ENCODE data around the gene DLGAP1. TPM values are rescaled to one million over a fixed set of nuclear protein-coding genes. Genes with fewer than 3 reads are reported as not detected.

The DLGAP1 gene
- total and polyA plus RNA-seq, 2 of the 8 experiments (the other 6 are each of a cell fraction or from before 2014, with no cell fraction given), result 11.8 to 16.9 TPM

DNA sequence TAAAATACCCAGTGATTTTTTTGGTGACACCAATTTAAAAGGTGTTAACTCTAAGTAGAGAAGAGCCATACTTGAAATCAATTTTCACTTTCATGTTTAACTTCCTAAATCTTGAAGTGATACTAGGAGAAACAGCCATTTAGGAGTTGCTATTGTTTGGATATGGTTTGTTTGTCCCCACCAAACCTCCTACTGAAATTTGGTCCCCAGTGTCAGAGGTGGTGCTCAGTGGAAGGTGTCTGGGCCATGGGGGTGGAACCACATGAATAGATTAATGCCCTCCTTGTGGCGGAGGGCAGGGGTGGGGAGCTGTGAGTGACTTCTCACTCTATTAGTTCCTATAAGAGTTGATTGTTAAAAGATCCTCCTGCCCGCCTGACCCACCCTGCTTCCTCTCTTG, 377.9 kb downstream of the DLGAP1 start:
- H3K27ac ChIP-seq (ENCODE audit: low read depth, low read length), result no peak overlapping the region
- no peak overlapping the region for H3K4me2 ChIP-seq (ENCODE audit: insufficient read depth in 1 of 2, low read depth in 2 of 2, low read length in 2 of 2)
- H3K36me3 ChIP-seq (ENCODE audit: control insufficient read depth in 2 of 4, insufficient read depth in 4 of 4, low read length in 3 of 4), result no peaks in the 10 kb centered on the region
- H3K79me1 ChIP-seq (ENCODE audit: low read depth, low read length), result no peaks in the 10 kb centered on the region
- no peak overlapping the region for H3K4me3 ChIP-seq (ENCODE audit: extremely low read depth in 1 of 4, insufficient read depth in 2 of 4, low read depth in 3 of 4, low read length in 4 of 4)
- H2AK5ac ChIP-seq (ENCODE audit: low read depth, low read length), result no peak overlapping the region
- FAIRE-seq (no peak), DNase-seq (ENCODE audit: low read depth in 1 of 2, low spot score in 2 of 2) (no peak)
- H2BK20ac ChIP-seq (ENCODE audit: low read length), result no peak overlapping the region
- H4K8ac ChIP-seq (ENCODE audit: extremely low read depth, insufficient read depth, low read length), result no peak overlapping the region
- no peak overlapping the region for H3K56ac ChIP-seq (replicated peaks; ENCODE audit: insufficient read length, low read depth, low read length)
- peaks cover 0 to 8% (median 2%) of the 10 kb centered on the region in 4 experiments; a peak in 3 of 7 replicates for H3K4me1 ChIP-seq (replicated peaks in 1 of 4; ENCODE audit: control insufficient read depth in 3 of 4, insufficient read depth in 4 of 4, low read length in 3 of 4)
- no peak overlapping the region for H3K18ac ChIP-seq (ENCODE audit: extremely low read depth, low read length)
- ChIA-PET POLR2A (ENCODE audit: partially characterized antibody) (no interaction called here), CTCF (ENCODE audit: partially characterized antibody) (interaction anchor here (1.2 to 1.3 kb wide), 2 partner anchors 9 to 30 kb away, joined by 3 read pairs; no protein-coding TSS in a partner anchor)
- no peak overlapping the region for H2BK12ac ChIP-seq (ENCODE audit: low read depth, low read length)
- H2AFZ ChIP-seq (ENCODE audit: low read length), result no peak overlapping the region
- no peaks in the 10 kb centered on the region for H3K27me3 ChIP-seq (replicated peaks in 1 of 4; ENCODE audit: control insufficient read depth in 3 of 4, extremely low read depth in 1 of 4, insufficient read depth in 3 of 4, low read length in 3 of 4)
- 81% methylated on average over 1 of the region's 2 CpGs; no CpG with 5 or more reads in 1 of the 2 experiments for WGBS, 2 experiments (ENCODE audit: extremely low coverage in 1 of 2, insufficient coverage in 1 of 2, insufficient read length in 1 of 2, insufficient replicate concordance in 2 of 2, low coverage in 1 of 2, low lambda C conversion rate in 2 of 2, missing lambda C conversion rate in 1 of 2)
- H2BK5ac ChIP-seq (ENCODE audit: low read depth, low read length), result no peak overlapping the region
- H3K9ac ChIP-seq (replicated peaks in 1 of 4; ENCODE audit: extremely low read depth in 1 of 4, low read depth in 3 of 4, low read length in 3 of 4), result no peak overlapping the region
- no peak overlapping the region for H3K23ac ChIP-seq (ENCODE audit: insufficient read length)
- H2BK120ac ChIP-seq (replicated peaks; ENCODE audit: low read depth, low read length), result no peak overlapping the region
- H3K9me3 ChIP-seq (ENCODE audit: insufficient read depth in 2 of 2, low read depth in 1 of 2, low read length in 1 of 2), result no peaks in the 10 kb centered on the region
- H4K20me1 ChIP-seq (replicated peaks in 1 of 2; ENCODE audit: control insufficient read depth in 1 of 2, insufficient read depth in 2 of 2, low read length in 2 of 2), result no peaks in the 10 kb centered on the region
- H3K79me2 ChIP-seq (ENCODE audit: control insufficient read depth in 1 of 2, insufficient read depth in 2 of 2, low read length in 2 of 2), result no peaks in the 10 kb centered on the region
- no peak overlapping the region for H4K91ac ChIP-seq (replicated peaks; ENCODE audit: insufficient read length, low read length)
- no peak overlapping the region for H3K4ac ChIP-seq (replicated peaks; ENCODE audit: insufficient read length, low read depth, low read length)
- H3K23me2 ChIP-seq (ENCODE audit: low read depth, low read length), result no peaks in the 10 kb centered on the region
- no peak overlapping the region for H4K5ac ChIP-seq (ENCODE audit: insufficient read length, low read depth, low read length)
- no peak overlapping the region for H2BK15ac ChIP-seq (ENCODE audit: low read length)
- no peak overlapping the region for H3K14ac ChIP-seq (ENCODE audit: insufficient read length)
- TF ChIP-seq, protein P1, sequence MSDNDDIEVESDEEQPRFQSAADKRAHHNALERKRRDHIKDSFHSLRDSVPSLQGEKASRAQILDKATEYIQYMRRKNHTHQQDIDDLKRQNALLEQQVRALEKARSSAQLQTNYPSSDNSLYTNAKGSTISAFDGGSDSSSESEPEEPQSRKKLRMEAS (IDR thresholded peaks at IDR 0.05), result no peak
- TF ChIP-seq CEBPB (IDR thresholded peaks at IDR 0.05; ENCODE audit: low read depth, low read length) (no peak), PHF8 (conservative IDR thresholded peaks at IDR 0.05; ENCODE audit: low read depth, low read length) (no peak), CREB1 (IDR thresholded peaks at IDR 0.05) (no peak), BRCA1 (IDR thresholded peaks at IDR 0.05; ENCODE audit: low read depth, low read length) (no peak), KDM5A (IDR thresholded peaks at IDR 0.05; ENCODE audit: low read length) (no peak), BACH1 (IDR thresholded peaks at IDR 0.05; ENCODE audit: low read length) (no peak), RXRA (IDR thresholded peaks at IDR 0.05; ENCODE audit: insufficient read depth, low read depth, low read length) (no peak), TBP (IDR thresholded peaks at IDR 0.05; ENCODE audit: low read depth, low read length) (no peak)
- TF ChIP-seq, protein P2, sequence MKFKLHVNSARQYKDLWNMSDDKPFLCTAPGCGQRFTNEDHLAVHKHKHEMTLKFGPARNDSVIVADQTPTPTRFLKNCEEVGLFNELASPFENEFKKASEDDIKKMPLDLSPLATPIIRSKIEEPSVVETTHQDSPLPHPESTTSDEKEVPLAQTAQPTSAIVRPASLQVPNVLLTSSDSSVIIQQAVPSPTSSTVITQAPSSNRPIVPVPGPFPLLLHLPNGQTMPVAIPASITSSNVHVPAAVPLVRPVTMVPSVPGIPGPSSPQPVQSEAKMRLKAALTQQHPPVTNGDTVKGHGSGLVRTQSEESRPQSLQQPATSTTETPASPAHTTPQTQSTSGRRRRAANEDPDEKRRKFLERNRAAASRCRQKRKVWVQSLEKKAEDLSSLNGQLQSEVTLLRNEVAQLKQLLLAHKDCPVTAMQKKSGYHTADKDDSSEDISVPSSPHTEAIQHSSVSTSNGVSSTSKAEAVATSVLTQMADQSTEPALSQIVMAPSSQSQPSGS (IDR thresholded peaks at IDR 0.05; ENCODE audit: low read length), result no peak
- TF ChIP-seq, protein P3, sequence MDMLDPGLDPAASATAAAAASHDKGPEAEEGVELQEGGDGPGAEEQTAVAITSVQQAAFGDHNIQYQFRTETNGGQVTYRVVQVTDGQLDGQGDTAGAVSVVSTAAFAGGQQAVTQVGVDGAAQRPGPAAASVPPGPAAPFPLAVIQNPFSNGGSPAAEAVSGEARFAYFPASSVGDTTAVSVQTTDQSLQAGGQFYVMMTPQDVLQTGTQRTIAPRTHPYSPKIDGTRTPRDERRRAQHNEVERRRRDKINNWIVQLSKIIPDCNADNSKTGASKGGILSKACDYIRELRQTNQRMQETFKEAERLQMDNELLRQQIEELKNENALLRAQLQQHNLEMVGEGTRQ (IDR thresholded peaks at IDR 0.05; ENCODE audit: low read length), result no peak
- TF ChIP-seq, protein P4, sequence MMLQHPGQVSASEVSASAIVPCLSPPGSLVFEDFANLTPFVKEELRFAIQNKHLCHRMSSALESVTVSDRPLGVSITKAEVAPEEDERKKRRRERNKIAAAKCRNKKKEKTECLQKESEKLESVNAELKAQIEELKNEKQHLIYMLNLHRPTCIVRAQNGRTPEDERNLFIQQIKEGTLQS (IDR thresholded peaks at IDR 0.05; ENCODE audit: insufficient read depth, low read depth, low read length), result no peak
